SJSA1 (cell line): ENCODE measurements around the gene DHRS12. TPM values are rescaled to one million over a fixed set of nuclear protein-coding genes. Genes with fewer than 3 reads are reported as not detected.
"Not testable (repeated sequence)": the region's sequence is repeated elsewhere in the genome, so short reads cannot be mapped to it uniquely, and the experiment has no call there.

Experiments used
- DNase-seq, 2 experiments: peaks; one replicate each; pipeline ENCODE4 v3.0.0-alpha.2; 2015 to 2020; ENCODE audit warnings: low spot score in 2 of 2, low read depth in 1 of 2
- H3K27ac ChIP-seq: fragments of 250-450 bp; sonication (Bioruptor Pico); 2 replicates; pipeline ENCODE4 v1.5.1; 2020; ENCODE audit warnings: mild to moderate bottlenecking, moderate library complexity
- H3K27me3 ChIP-seq: fragments of 250-450 bp; sonication (Bioruptor Pico); replicated peaks from 2 replicates; pipeline ENCODE4 v1.5.1; 2020; ENCODE audit warnings: mild to moderate bottlenecking, moderate library complexity
- H3K36me3 ChIP-seq: fragments of 250-450 bp; sonication (Bioruptor Pico); 2 replicates; pipeline ENCODE4 v1.5.1; 2020; ENCODE audit warnings: mild to moderate bottlenecking
- H3K4me1 ChIP-seq: fragments of 250-450 bp; sonication (Bioruptor Pico); replicated peaks from 2 replicates; pipeline ENCODE4 v1.6.1; 2021; ENCODE audit warnings: mild to moderate bottlenecking
- H3K4me3 ChIP-seq: fragments of 250-450 bp; sonication (Bioruptor Pico); 2 replicates; pipeline ENCODE4 v1.5.1; 2020; ENCODE audit warnings: mild to moderate bottlenecking
- H3K9me3 ChIP-seq: fragments of 250-450 bp; sonication (Bioruptor Pico); replicated peaks from 2 replicates; pipeline ENCODE4 v1.5.1; 2020; ENCODE audit warnings: mild to moderate bottlenecking
- total RNA-seq: library from RNA; depleted of rRNA; stranded (reverse); fragments of >200 nt; shearing (Covaris generic); gene quantifications from 2 replicates; pipeline ENCODE4 v1.2.3, GENCODE V29; 2014

Gene DHRS12
- total RNA-seq, 1 experiment from 2014 or later, result 5.9 TPM

GRCh38 chr13:51837016-51837415, 33.1 kb upstream of the DHRS12 start:
- no peak overlapping the region for H3K4me3 ChIP-seq
- H3K27ac ChIP-seq, result peak overlapping the region; percentile 83
- H3K9me3 ChIP-seq, result no peaks in the 10 kb centered on the region
- DNase-seq, result no peak
- H3K36me3 ChIP-seq, result no peaks in the 10 kb centered on the region
- H3K4me1 ChIP-seq, result peaks cover 57% of the 10 kb centered on the region
- no peaks in the 10 kb centered on the region for H3K27me3 ChIP-seq

GRCh38 chr13:51834581-51835171, 30.7 kb upstream of the DHRS12 start:
- DNase-seq, result peak; percentile 51 to 69
- H3K27ac ChIP-seq, result no peak overlapping the region
- no peak overlapping the region for H3K4me3 ChIP-seq

GRCh38 chr13:51833980-51834379, 30.0 kb upstream of the DHRS12 start:
- Histone ChIP-seq H3K27ac (no peak overlapping the region), H3K4me3 (no peak overlapping the region), H3K36me3 (no peaks in the 10 kb centered on the region), H3K9me3 (no peaks in the 10 kb centered on the region), H3K27me3 (no peaks in the 10 kb centered on the region), H3K4me1 (peaks cover 47% of the 10 kb centered on the region)
- DNase-seq, result no peak

More at GRCh38 chr13:51834581-51835171, 30.7 kb upstream of the DHRS12 start:
- Histone ChIP-seq H3K9me3 (no peaks in the 10 kb centered on the region), H3K4me1 (peaks cover 54% of the 10 kb centered on the region), H3K27me3 (no peaks in the 10 kb centered on the region), H3K36me3 (no peaks in the 10 kb centered on the region)

GRCh38 chr13:51832471-51833152, 28.6 kb upstream of the DHRS12 start:
- Histone ChIP-seq H3K36me3 (no peaks in the 10 kb centered on the region), H3K9me3 (no peaks in the 10 kb centered on the region), H3K4me1 (peaks cover 34% of the 10 kb centered on the region), H3K27ac (no peak overlapping the region), H3K4me3 (no peak overlapping the region), H3K27me3 (no peaks in the 10 kb centered on the region)
- no peak for DNase-seq

GRCh38 chr13:51831519-51831918, 27.6 kb upstream of the DHRS12 start:
- Histone ChIP-seq H3K9me3 (no peaks in the 10 kb centered on the region), H3K4me1 (peaks cover 23% of the 10 kb centered on the region), H3K27me3 (no peaks in the 10 kb centered on the region), H3K27ac (no peak overlapping the region), H3K4me3 (no peak overlapping the region), H3K36me3 (no peaks in the 10 kb centered on the region)
- no peak for DNase-seq

GRCh38 chr13:51829568-51829899, 25.6 kb upstream of the DHRS12 start:
- H3K36me3 ChIP-seq, result no peaks in the 10 kb centered on the region
- no peaks in the 10 kb centered on the region for H3K9me3 ChIP-seq
- H3K27ac ChIP-seq, result no peak overlapping the region
- peaks cover 7% of the 10 kb centered on the region for H3K4me1 ChIP-seq
- no peak for DNase-seq
- no peak overlapping the region for H3K4me3 ChIP-seq
- no peaks in the 10 kb centered on the region for H3K27me3 ChIP-seq

- Histone ChIP-seq H3K4me1 (0 out of 2 replicates have a peak, but pooled peaks cover 4% of the 10 kb centered on the region), H3K36me3 (no peaks in the 10 kb centered on the region), H3K4me3 (no peak overlapping the region), H3K27me3 (no peaks in the 10 kb centered on the region), H3K9me3 (no peaks in the 10 kb centered on the region), H3K27ac (no peak overlapping the region)
- DNase-seq, result no peak
Measured at GRCh38 chr13:51828730-51829567, 25.0 kb upstream of the DHRS12 start.

GRCh38 chr13:51827254-51827653, 23.3 kb upstream of the DHRS12 start:
- Histone ChIP-seq H3K36me3 (no peaks in the 10 kb centered on the region), H3K27me3 (no peaks in the 10 kb centered on the region), H3K4me3 (no peak overlapping the region), H3K4me1 (0 out of 2 replicates have a peak, but pooled peaks cover 4% of the 10 kb centered on the region), H3K9me3 (no peaks in the 10 kb centered on the region), H3K27ac (no peak overlapping the region)
- no peak for DNase-seq

GRCh38 chr13:51826606-51827005, 22.6 kb upstream of the DHRS12 start:
- no peaks in the 10 kb centered on the region for H3K9me3 ChIP-seq
- H3K4me3 ChIP-seq, result no peak overlapping the region
- DNase-seq, result no peak
- no peaks in the 10 kb centered on the region for H3K36me3 ChIP-seq
- no peak overlapping the region for H3K27ac ChIP-seq
- H3K4me1 ChIP-seq, result 0 out of 2 replicates have a peak, but pooled peaks cover 4% of the 10 kb centered on the region
- no peaks in the 10 kb centered on the region for H3K27me3 ChIP-seq

- no peak for DNase-seq
- no peaks in the 10 kb centered on the region for H3K36me3 ChIP-seq
- 0 out of 2 replicates have a peak, but pooled peaks cover 4% of the 10 kb centered on the region for H3K4me1 ChIP-seq
- H3K9me3 ChIP-seq, result no peaks in the 10 kb centered on the region
- no peak overlapping the region for H3K4me3 ChIP-seq
- no peaks in the 10 kb centered on the region for H3K27me3 ChIP-seq
- no peak overlapping the region for H3K27ac ChIP-seq
Measured at GRCh38 chr13:51825681-51826254, 21.8 kb upstream of the DHRS12 start.

- Histone ChIP-seq H3K9me3 (no peaks in the 10 kb centered on the region), H3K27me3 (no peaks in the 10 kb centered on the region), H3K36me3 (no peaks in the 10 kb centered on the region), H3K27ac (no peak overlapping the region), H3K4me1 (0 out of 2 replicates have a peak, but pooled peaks cover 4% of the 10 kb centered on the region), H3K4me3 (no peak overlapping the region)
- no peak for DNase-seq
Measured at GRCh38 chr13:51825165-51825592, 21.2 kb upstream of the DHRS12 start.

- H3K27me3 ChIP-seq, result not testable (repeated sequence)
Measured at GRCh38 chr13:51824712-51825111, 20.7 kb upstream of the DHRS12 start.

GRCh38 chr13:51823863-51824262, 19.9 kb upstream of the DHRS12 start:
- H3K27ac ChIP-seq, result no peak overlapping the region
- DNase-seq, result no peak
- H3K4me3 ChIP-seq, result no peak overlapping the region
- H3K27me3 ChIP-seq, result no peaks in the 10 kb centered on the region
- no peaks in the 10 kb centered on the region for H3K36me3 ChIP-seq
- no peaks in the 10 kb centered on the region for H3K9me3 ChIP-seq
- H3K4me1 ChIP-seq, result peaks cover 8% of the 10 kb centered on the region; the same call in 1 of the 2 replicates

More at GRCh38 chr13:51824712-51825111, 20.7 kb upstream of the DHRS12 start:
- H3K4me3 ChIP-seq, H3K9me3 ChIP-seq, DNase-seq, H3K36me3 ChIP-seq, H3K27ac ChIP-seq, H3K4me1 ChIP-seq: not testable (repeated sequence)
